Smooth muscle cell (in vitro differentiated cells): ENCODE measurements around the gene TPPP. TPM values are rescaled to one million over a fixed set of nuclear protein-coding genes. Genes with fewer than 3 reads are reported as not detected.
"Not testable (repeated sequence)": the region's sequence is repeated elsewhere in the genome, so short reads cannot be mapped to it uniquely, and the experiment has no call there.

Source experiments
- DNase-seq: peaks from one replicate; lab custom pipeline; 2025; ENCODE audit not compliant: unreplicated experiment; lab: John Stamatoyannopoulos, UW
- H2AFZ ChIP-seq: fragments of 200-600 bp; sonication (generic); 2 replicates; pipeline ENCODE4 v1.6.0; 2016; ENCODE audit warnings: antibody characterized with exemption, low read depth, mild to moderate bottlenecking
- H3F3A ChIP-seq: fragments of 200-600 bp; sonication (generic); 2 replicates; pipeline ENCODE4 v1.6.0; 2017; ENCODE audit warnings: antibody characterized with exemption, low read depth
- H3K27ac ChIP-seq: fragments of 200-600 bp; sonication (generic); 2 replicates; pipeline ENCODE4 v1.5.1; 2016; ENCODE audit warnings: low read depth, mild to moderate bottlenecking
- H3K27me3 ChIP-seq: fragments of 200-600 bp; sonication (generic); 2 replicates; pipeline ENCODE4 v1.6.1; 2016; ENCODE audit warnings: low read depth, mild to moderate bottlenecking
- H3K36me3 ChIP-seq: fragments of 200-600 bp; sonication (generic); 2 replicates; pipeline ENCODE4 v1.5.1; 2016; ENCODE audit warnings: low read depth
- H3K4me1 ChIP-seq: fragments of 200-600 bp; sonication (generic); 2 replicates; pipeline ENCODE4 v1.5.1; 2016; ENCODE audit warnings: low read depth
- H3K4me2 ChIP-seq: fragments of 200-600 bp; sonication (generic); 2 replicates; pipeline ENCODE4 v1.6.0; 2016; ENCODE audit warnings: mild to moderate bottlenecking
- H3K4me3 ChIP-seq: fragments of 200-600 bp; sonication (generic); 2 replicates; pipeline ENCODE4 v1.5.1; 2016; ENCODE audit warnings: mild to moderate bottlenecking
- H3K79me2 ChIP-seq: fragments of 200-600 bp; sonication (generic); 2 replicates; pipeline ENCODE4 v1.6.0; 2016; ENCODE audit warnings: low read depth, mild to moderate bottlenecking
- H3K9ac ChIP-seq: fragments of 200-600 bp; sonication (generic); 2 replicates; pipeline ENCODE4 v1.6.0; 2016; ENCODE audit warnings: low read depth
- H3K9me3 ChIP-seq: fragments of 200-600 bp; sonication (generic); replicated peaks from 2 replicates; pipeline ENCODE4 v1.5.1; 2016; ENCODE audit warnings: low read depth
- H4K20me1 ChIP-seq: fragments of 200-600 bp; sonication (generic); 2 replicates; pipeline ENCODE4 v1.6.0; 2016; ENCODE audit warnings: low read depth
- WGBS: methylation state at CpG from one replicate; pipeline ENCODE4 v1.1.7; 2016; ENCODE audit warnings: low lambda C conversion rate; 5-methylcytosine and 5-hydroxymethylcytosine counted together
- polyA plus RNA-seq: library from polyadenylated mRNA; unstranded; fragments of >200 nt; fragmentation: Nextera tagmentation; extraction: Ambion mirVana; gene quantifications from 2 replicates; pipeline ENCODE4 v1.2.1, GENCODE V29; 2016
- total RNA-seq: library from RNA; depleted of rRNA; stranded (reverse); fragments of >200 nt; gene quantifications from 2 replicates; pipeline ENCODE4 v1.2.3, GENCODE V29; 2014
- TF ChIP-seq, protein P1 (sequence below): fragments of 200-600 bp; sonication (generic); IDR thresholded peaks from 2 replicates; pipeline ENCODE4 v1.5.1; 2017; ENCODE audit warnings: borderline replicate concordance, mild to moderate bottlenecking, antibody characterized with exemption; ENCODE audit not compliant: insufficient read depth, poor library complexity, severe bottlenecking

TPPP gene
- total and polyA plus RNA-seq, 2 experiments from 2014 or later, result not detected

DNA sequence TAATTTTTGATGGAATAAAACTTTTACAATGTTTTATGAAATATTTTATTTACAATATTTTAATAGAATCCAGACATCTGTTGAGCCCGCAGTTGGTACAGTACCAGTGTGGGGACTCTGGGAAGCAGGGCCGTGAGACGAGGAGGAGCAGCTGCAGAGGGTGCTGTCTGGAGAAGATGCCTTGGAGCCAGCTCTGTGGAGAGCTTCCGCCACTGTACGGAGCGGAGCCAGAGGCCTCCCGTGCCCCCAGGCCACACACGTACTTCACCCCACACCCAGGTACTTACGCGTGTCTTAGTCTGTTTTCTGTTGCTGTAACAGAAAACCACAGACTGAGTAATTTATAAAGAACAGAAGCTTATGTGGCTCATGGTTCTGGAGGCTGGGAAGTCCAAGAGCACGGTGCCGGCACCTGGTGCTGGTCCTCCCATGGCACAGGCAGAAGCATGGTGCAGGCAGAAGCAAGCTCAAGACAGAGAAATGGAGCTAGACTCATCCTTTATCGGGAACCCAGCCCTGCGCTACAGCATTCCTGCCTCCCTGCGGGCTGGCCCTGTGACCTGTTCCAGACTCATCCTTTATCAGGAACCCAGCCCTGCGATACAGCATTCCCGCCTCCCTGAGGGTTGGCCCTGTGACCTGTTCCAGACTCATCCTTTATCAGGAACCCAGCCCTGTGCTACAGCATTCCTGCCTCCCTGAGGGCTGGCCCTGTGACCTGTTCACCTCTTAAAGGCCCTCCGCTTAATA lies 57.7 kb downstream of the TPPP start:
- Histone ChIP-seq H3K36me3 (no peaks in the 10 kb centered on the region), H3K27ac (no peak overlapping the region), H3K79me2 (no peaks in the 10 kb centered on the region), H4K20me1 (no peaks in the 10 kb centered on the region), H3K4me1 (no peaks in the 10 kb centered on the region), H2AFZ (no peak overlapping the region), H3K9ac (no peak overlapping the region), H3K9me3 (no peaks in the 10 kb centered on the region), H3K4me2 (no peak overlapping the region), H3K4me3 (no peak overlapping the region), H3K27me3 (no peaks in the 10 kb centered on the region), H3F3A (no peaks in the 10 kb centered on the region)
- TF ChIP-seq, protein P1, sequence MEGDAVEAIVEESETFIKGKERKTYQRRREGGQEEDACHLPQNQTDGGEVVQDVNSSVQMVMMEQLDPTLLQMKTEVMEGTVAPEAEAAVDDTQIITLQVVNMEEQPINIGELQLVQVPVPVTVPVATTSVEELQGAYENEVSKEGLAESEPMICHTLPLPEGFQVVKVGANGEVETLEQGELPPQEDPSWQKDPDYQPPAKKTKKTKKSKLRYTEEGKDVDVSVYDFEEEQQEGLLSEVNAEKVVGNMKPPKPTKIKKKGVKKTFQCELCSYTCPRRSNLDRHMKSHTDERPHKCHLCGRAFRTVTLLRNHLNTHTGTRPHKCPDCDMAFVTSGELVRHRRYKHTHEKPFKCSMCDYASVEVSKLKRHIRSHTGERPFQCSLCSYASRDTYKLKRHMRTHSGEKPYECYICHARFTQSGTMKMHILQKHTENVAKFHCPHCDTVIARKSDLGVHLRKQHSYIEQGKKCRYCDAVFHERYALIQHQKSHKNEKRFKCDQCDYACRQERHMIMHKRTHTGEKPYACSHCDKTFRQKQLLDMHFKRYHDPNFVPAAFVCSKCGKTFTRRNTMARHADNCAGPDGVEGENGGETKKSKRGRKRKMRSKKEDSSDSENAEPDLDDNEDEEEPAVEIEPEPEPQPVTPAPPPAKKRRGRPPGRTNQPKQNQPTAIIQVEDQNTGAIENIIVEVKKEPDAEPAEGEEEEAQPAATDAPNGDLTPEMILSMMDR, result no peak
- no peak for DNase-seq
- WGBS, result 98% methylated on average over 18 of the region's 18 CpGs

DNA sequence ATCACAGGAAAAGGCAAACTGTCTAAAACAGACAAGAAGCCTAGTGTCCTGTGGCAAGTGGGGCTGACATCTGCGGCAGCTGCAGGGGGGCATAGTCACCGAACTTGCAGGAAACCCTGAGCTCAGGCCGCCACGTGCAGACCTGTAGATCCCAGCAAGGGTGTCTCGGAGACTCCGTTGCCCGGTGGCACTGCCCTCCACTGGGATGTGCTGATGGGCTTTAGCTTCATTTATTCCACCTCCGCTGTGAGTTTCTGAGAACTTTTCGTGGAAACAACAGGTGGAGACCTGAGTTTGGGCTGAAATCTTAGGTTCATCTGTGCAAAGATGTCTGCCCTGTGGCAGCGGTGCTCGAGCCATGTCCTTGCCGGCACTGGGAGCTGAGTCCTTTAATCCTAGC lies 59.0 kb downstream of the TPPP start:
- DNase-seq, result no peak
- Histone ChIP-seq H3K36me3 (no peaks in the 10 kb centered on the region), H3K9me3 (no peaks in the 10 kb centered on the region), H3K27ac (no peak overlapping the region), H3K4me2 (no peak overlapping the region), H4K20me1 (no peaks in the 10 kb centered on the region), H3F3A (no peaks in the 10 kb centered on the region), H3K4me1 (no peaks in the 10 kb centered on the region), H3K27me3 (no peaks in the 10 kb centered on the region), H2AFZ (no peak overlapping the region), H3K79me2 (no peaks in the 10 kb centered on the region), H3K4me3 (no peak overlapping the region), H3K9ac (no peak overlapping the region)
- WGBS, result 94% methylated on average over 12 of the region's 12 CpGs
- TF ChIP-seq, protein P1, result no peak

DNA sequence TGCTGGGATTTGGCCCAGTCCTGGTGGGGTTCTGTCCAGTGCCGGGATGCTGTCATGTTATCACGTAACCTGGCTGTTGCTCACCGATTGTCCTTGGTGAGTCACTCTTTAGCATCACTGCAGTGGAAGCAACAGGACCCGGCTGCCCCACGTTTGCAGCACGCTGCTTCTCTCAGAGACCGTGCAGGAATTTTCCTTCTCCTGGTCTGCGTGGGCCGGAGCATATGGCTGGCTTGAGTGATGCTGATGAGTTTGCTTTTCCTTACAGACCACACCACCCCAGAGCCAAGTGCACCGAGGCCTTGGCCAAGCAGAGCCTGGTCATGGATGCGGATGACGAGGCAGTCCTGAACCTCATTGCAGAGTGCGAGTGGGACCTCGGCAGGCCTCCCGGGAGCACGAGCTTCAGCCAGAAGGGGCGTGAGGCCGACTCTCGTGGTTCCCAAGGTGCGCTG lies 59.6 kb downstream of the TPPP start:
- TF ChIP-seq, protein P1, result no peak

DNA sequence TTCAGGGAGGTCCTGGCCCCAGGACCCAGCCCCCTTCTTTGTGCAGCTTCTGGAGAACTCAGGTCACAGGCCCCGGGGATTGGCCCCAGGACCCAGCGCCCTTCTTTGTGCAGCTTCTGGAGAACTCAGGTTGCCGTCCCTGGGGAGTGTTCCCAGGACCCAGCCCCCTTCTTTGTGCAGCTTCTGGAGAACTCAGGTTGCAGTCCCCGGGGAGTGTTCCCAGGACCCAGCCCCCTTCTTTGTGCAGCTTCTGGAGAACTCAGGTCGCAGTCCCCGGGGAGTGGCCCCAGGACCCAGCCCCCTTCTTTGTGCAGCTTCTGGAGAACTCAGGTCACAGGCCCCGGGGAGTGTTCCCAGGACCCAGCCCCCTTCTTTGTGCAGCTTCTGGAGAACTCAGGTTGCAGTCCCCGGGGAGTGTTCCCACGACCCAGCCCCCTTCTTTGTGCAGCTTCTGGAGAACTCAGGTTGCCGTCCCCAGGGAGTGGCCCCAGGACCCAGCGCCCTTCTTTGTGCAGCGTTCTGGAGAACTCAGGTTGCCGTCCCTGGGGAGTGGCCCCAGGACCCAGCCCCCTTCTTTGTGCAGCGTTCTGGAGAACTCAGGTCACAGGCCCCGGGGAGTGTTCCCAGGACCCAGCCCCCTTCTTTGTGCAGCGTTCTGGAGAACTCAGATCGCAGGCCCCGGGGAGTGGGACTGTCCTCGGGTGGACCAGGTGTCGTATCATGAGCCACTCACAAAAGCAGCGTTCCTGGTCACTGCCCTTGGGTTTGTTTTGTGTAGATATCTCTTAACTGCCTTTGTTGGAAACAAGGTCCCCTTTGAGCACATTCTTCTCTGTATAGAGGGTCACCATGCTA lies 64.6 kb downstream of the TPPP start:
- not testable (repeated sequence) for H3K9me3 ChIP-seq, DNase-seq, H3K36me3 ChIP-seq, H3K4me1 ChIP-seq, H3K27me3 ChIP-seq, H2AFZ ChIP-seq, H3K4me3 ChIP-seq, H3F3A ChIP-seq, H4K20me1 ChIP-seq, H3K27ac ChIP-seq, H3K79me2 ChIP-seq, H3K9ac ChIP-seq, H3K4me2 ChIP-seq
- 93% methylated on average over 18 of the region's 21 CpGs for WGBS

More for the DNA sequence above, 59.6 kb downstream of the TPPP start:
- Histone ChIP-seq H3F3A (no peaks in the 10 kb centered on the region), H2AFZ (no peak overlapping the region), H3K27ac (no peak overlapping the region), H3K36me3 (no peaks in the 10 kb centered on the region), H3K4me2 (no peak overlapping the region), H3K9me3 (no peaks in the 10 kb centered on the region), H3K4me1 (no peaks in the 10 kb centered on the region), H3K27me3 (no peaks in the 10 kb centered on the region), H3K9ac (no peak overlapping the region), H4K20me1 (no peaks in the 10 kb centered on the region), H3K4me3 (no peak overlapping the region), H3K79me2 (no peaks in the 10 kb centered on the region)
- DNase-seq, result no peak
- 83% methylated on average over 20 of the region's 20 CpGs for WGBS
